HepG2 (cell line): Measurements from ENCODE around the gene FNDC10. TPM values are rescaled to one million over a fixed set of nuclear protein-coding genes. Genes with fewer than 3 reads are reported as not detected.

Source experiments
- CBX5 ChIP-seq: sonication (generic); formaldehyde crosslinking; IDR thresholded peaks from 2 replicates; pipeline ENCODE4 v1.4.0; 2020; ENCODE audit warnings: missing genetic modification reagents, borderline replicate concordance
- CEBPB ChIP-seq: IDR thresholded peaks from 2 replicates; pipeline ENCODE4 v1.6.1; 2011; ENCODE audit warnings: low read depth, low read length, improper control_type of control experiment, borderline replicate concordance
- FIP1L1 ChIP-seq: fragments of 200-400 bp; formaldehyde crosslinking; IDR thresholded peaks from 2 replicates; pipeline ENCODE4 v1.6.1; 2018; ENCODE audit warnings: low read depth, mild to moderate bottlenecking, low read length, moderate library complexity, borderline replicate concordance; ENCODE audit not compliant: insufficient read depth
- FLYWCH1 ChIP-seq: sonication (generic); formaldehyde crosslinking; IDR thresholded peaks from 2 replicates; pipeline ENCODE4 v1.8.1; 2023; ENCODE audit warnings: mild to moderate bottlenecking, missing genetic modification reagents
- FOXM1 ChIP-seq: sonication (generic); formaldehyde crosslinking; IDR thresholded peaks from 2 replicates; pipeline ENCODE4 v1.5.0; 2020; ENCODE audit warnings: missing genetic modification reagents
- KDM6A ChIP-seq: IDR thresholded peaks from 2 replicates; pipeline ENCODE4 v1.6.1; 2016; ENCODE audit warnings: low read depth
- KLF11 ChIP-seq: IDR thresholded peaks from 2 replicates; pipeline ENCODE4 v1.6.1; 2016; ENCODE audit warnings: missing compliant biosample characterization
- MYC ChIP-seq: sonication (generic); formaldehyde crosslinking; IDR thresholded peaks from 2 replicates; pipeline ENCODE4 v1.9.0; 2021; ENCODE audit warnings: missing genetic modification reagents, borderline replicate concordance
- SNAPC2 ChIP-seq: sonication (generic); formaldehyde crosslinking; IDR thresholded peaks from 2 replicates; pipeline ENCODE4 v1.8.1; 2022; ENCODE audit warnings: mild to moderate bottlenecking, missing genetic modification reagents
- ZNF354B ChIP-seq: sonication (generic); formaldehyde crosslinking; IDR thresholded peaks from 2 replicates; pipeline ENCODE4 v1.8.0; 2022; ENCODE audit warnings: mild to moderate bottlenecking, missing genetic modification reagents
- ZNF383 ChIP-seq: sonication (generic); formaldehyde crosslinking; IDR thresholded peaks from 2 replicates; pipeline ENCODE4 v1.4.0; 2020; ENCODE audit warnings: missing genetic modification reagents, mild to moderate bottlenecking, borderline replicate concordance
- ZNF614 ChIP-seq: IDR thresholded peaks from 2 replicates; pipeline ENCODE4 v1.6.1; 2018; ENCODE audit warnings: missing biosample characterization, missing genetic modification reagents, inconsistent platforms, borderline replicate concordance
- ZNF772 ChIP-seq: sonication (generic); formaldehyde crosslinking; IDR thresholded peaks from 2 replicates; pipeline ENCODE4 v1.5.0; 2020; ENCODE audit warnings: mild to moderate bottlenecking, missing genetic modification reagents
- polyA plus RNA-seq, 8 experiments: library from polyadenylated mRNA; depleted of rRNA in 3 of 8; stranded (reverse) in 7 of 8; unstranded in 1 of 8; fragments of >200 nt; fragmentation: Illumina TruSeq in 4 of 8; extraction: Trizol in 4 of 8; gene quantifications; 2 replicates each; pipeline versions ENCODE4 v1.2.1 to v1.2.3, GENCODE V29; 2011 to 2016; ENCODE audit warnings: low read depth in 4 of 8, missing spikeins in 1 of 8, mixed read lengths in 1 of 8; ENCODE audit not compliant: insufficient read depth in 1 of 8
- total RNA-seq, 5 experiments: library from RNA; depleted of rRNA; stranded (reverse); fragments of >200 nt; fragmentation: Illumina TruSeq; extraction: Trizol; gene quantifications; 2 replicates each; pipeline ENCODE4 v1.2.3, GENCODE V29; 2016; ENCODE audit warnings: low read depth in 1 of 5
- TF ChIP-seq, protein P1 (sequence below): sonication (generic); formaldehyde crosslinking; IDR thresholded peaks from 2 replicates; pipeline ENCODE4 v1.4.0; 2020; ENCODE audit warnings: missing genetic modification reagents
- TF ChIP-seq, protein P2 (sequence below): sonication (generic); formaldehyde crosslinking; IDR thresholded peaks from 2 replicates; pipeline ENCODE4 v1.4.0; 2020; ENCODE audit warnings: mild to moderate bottlenecking, missing genetic modification reagents
- TF ChIP-seq, protein P3 (sequence below): sonication (generic); formaldehyde crosslinking; IDR thresholded peaks from 2 replicates; pipeline ENCODE4 v1.4.0; 2020; ENCODE audit warnings: missing genetic modification reagents, borderline replicate concordance
- TF ChIP-seq, protein P4 (sequence below): IDR thresholded peaks from 2 replicates; pipeline ENCODE4 v1.6.1; 2012; ENCODE audit warnings: low read length, improper control_type of control experiment

The FNDC10 gene
- total and polyA plus RNA-seq, 2 of the 13 experiments (the other 11 are each of a cell fraction or from before 2014, with no cell fraction given) = 2.2 to 2.5 TPM

DNA sequence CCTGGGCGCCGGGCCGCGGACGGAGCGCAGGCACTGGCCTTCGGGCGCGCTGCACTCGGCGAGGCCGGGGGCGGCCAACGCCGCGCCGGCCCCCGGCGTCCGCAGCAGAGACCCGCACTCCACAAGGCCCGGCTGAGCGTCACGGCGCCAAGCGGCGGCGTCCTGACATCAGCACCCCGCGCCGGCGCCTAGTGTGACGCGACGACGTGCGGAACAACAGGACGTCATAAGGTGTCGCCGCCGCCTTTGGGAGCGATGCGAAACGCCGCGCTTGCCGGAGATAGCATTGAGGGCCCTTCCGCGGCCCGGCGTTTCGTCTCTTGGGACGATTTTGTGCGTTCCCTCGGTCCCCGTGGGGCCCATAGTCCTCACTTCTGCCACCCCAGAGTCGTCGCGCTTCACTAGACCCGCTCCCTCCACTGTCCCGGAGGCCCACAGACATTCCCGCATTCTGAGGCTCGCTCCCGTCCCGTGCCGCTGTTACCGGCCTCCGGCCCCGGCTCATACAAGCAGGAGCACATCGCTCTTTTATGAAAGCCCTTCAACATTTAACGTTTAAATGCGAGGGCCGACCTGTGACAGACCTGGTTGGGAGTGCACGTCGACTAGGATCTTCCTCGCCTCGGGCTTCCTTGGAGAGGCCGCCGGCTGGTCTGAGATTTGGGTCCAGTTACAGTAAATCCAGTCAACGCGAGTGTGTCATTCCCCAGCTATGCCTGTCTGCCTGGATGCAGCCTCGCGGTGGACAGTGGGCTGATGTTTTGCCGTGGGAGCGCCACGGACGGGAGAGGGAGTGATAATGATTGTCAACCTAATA lies 25.0 kb downstream of the FNDC10 start, which contains the start of gene SSU72 (continued):
- TF ChIP-seq KDM6A (no peak), SNAPC2 (CRISPR knock-in tag) (no peak), FIP1L1 (no peak), MYC (peak; percentile 59; the same call in 1 of the 2 replicates), ZNF614 (CRISPR knock-in tag) (peak; percentile 56; the same call in 1 of the 2 replicates), KLF11 (0 out of 2 replicates have a peak, but pooled peaks have one; percentile 24), ZNF354B (CRISPR knock-in tag) (no peak), FOXM1 (no peak), FLYWCH1 (no peak), ZNF772 (CRISPR knock-in tag) (no peak), CEBPB (no peak), ZNF383 (CRISPR knock-in tag) (no peak), CBX5 (CRISPR knock-in tag) (no peak)
- TF ChIP-seq, protein P1, sequence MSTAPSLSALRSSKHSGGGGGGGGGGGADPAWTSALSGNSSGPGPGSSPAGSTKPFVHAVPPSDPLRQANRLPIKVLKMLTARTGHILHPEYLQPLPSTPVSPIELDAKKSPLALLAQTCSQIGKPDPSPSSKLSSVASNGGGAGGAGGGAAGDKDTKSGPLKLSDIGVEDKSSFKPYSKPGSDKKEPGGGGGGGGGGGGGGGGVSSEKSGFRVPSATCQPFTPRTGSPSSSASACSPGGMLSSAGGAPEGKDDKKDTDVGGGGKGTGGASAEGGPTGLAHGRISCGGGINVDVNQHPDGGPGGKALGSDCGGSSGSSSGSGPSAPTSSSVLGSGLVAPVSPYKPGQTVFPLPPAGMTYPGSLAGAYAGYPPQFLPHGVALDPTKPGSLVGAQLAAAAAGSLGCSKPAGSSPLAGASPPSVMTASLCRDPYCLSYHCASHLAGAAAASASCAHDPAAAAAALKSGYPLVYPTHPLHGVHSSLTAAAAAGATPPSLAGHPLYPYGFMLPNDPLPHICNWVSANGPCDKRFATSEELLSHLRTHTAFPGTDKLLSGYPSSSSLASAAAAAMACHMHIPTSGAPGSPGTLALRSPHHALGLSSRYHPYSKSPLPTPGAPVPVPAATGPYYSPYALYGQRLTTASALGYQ = 0 out of 2 replicates have a peak, but pooled peaks have one; percentile 31
- TF ChIP-seq, protein P2, sequence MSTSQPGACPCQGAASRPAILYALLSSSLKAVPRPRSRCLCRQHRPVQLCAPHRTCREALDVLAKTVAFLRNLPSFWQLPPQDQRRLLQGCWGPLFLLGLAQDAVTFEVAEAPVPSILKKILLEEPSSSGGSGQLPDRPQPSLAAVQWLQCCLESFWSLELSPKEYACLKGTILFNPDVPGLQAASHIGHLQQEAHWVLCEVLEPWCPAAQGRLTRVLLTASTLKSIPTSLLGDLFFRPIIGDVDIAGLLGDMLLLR (CRISPR knock-in tag) = no peak
- TF ChIP-seq, protein P3, sequence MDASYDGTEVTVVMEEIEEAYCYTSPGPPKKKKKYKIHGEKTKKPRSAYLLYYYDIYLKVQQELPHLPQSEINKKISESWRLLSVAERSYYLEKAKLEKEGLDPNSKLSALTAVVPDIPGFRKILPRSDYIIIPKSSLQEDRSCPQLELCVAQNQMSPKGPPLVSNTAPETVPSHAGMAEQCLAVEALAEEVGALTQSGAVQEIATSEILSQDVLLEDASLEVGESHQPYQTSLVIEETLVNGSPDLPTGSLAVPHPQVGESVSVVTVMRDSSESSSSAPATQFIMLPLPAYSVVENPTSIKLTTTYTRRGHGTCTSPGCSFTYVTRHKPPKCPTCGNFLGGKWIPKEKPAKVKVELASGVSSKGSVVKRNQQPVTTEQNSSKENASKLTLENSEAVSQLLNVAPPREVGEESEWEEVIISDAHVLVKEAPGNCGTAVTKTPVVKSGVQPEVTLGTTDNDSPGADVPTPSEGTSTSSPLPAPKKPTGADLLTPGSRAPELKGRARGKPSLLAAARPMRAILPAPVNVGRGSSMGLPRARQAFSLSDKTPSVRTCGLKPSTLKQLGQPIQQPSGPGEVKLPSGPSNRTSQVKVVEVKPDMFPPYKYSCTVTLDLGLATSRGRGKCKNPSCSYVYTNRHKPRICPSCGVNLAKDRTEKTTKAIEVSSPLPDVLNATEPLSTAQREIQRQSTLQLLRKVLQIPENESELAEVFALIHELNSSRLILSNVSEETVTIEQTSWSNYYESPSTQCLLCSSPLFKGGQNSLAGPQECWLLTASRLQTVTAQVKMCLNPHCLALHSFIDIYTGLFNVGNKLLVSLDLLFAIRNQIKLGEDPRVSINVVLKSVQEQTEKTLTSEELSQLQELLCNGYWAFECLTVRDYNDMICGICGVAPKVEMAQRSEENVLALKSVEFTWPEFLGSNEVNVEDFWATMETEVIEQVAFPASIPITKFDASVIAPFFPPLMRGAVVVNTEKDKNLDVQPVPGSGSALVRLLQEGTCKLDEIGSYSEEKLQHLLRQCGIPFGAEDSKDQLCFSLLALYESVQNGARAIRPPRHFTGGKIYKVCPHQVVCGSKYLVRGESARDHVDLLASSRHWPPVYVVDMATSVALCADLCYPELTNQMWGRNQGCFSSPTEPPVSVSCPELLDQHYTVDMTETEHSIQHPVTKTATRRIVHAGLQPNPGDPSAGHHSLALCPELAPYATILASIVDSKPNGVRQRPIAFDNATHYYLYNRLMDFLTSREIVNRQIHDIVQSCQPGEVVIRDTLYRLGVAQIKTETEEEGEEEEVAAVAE (CRISPR knock-in tag) = peak; percentile 31; the same call in 1 of the 2 replicates
- TF ChIP-seq, protein P4, sequence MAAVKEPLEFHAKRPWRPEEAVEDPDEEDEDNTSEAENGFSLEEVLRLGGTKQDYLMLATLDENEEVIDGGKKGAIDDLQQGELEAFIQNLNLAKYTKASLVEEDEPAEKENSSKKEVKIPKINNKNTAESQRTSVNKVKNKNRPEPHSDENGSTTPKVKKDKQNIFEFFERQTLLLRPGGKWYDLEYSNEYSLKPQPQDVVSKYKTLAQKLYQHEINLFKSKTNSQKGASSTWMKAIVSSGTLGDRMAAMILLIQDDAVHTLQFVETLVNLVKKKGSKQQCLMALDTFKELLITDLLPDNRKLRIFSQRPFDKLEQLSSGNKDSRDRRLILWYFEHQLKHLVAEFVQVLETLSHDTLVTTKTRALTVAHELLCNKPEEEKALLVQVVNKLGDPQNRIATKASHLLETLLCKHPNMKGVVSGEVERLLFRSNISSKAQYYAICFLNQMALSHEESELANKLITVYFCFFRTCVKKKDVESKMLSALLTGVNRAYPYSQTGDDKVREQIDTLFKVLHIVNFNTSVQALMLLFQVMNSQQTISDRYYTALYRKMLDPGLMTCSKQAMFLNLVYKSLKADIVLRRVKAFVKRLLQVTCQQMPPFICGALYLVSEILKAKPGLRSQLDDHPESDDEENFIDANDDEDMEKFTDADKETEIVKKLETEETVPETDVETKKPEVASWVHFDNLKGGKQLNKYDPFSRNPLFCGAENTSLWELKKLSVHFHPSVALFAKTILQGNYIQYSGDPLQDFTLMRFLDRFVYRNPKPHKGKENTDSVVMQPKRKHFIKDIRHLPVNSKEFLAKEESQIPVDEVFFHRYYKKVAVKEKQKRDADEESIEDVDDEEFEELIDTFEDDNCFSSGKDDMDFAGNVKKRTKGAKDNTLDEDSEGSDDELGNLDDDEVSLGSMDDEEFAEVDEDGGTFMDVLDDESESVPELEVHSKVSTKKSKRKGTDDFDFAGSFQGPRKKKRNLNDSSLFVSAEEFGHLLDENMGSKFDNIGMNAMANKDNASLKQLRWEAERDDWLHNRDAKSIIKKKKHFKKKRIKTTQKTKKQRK = no peak
